CD1c-positive myeloid dendritic cell (primary cell): ENCODE results near the gene NSMCE4A.
"Not testable (repeated sequence)": the region's sequence is repeated elsewhere in the genome, so short reads cannot be mapped to it uniquely, and the experiment has no call there.

ENCODE experiments used
- DNase-seq: peaks from one replicate; pipeline ENCODE4 v3.0.0-alpha.2; 2016; ENCODE audit errors: extremely low spot score

NSMCE4A gene

GRCh38 chr10:121988361-121989324 is 13.6 kb upstream of the NSMCE4A start, which contains the start of gene TACC2:
Gene TACC2 (plus strand): TSS chr10:121989163. CDS start chr10:122021982, 32,819 bp downstream.
- DNase-seq = no peak

- DNase-seq = no peak
Measured at GRCh38 chr10:121984463-121984862, 9.4 kb upstream of the NSMCE4A start.

- no peak for DNase-seq
Measured at GRCh38 chr10:121983852-121984251, 8.8 kb upstream of the NSMCE4A start.

GRCh38 chr10:121981346-121981745 is 6.3 kb upstream of the NSMCE4A start:
- DNase-seq = no peak

- no peak for DNase-seq
Measured at GRCh38 chr10:121978511-121978910, 3.5 kb upstream of the NSMCE4A start.

- DNase-seq = no peak
Measured at GRCh38 chr10:121976607-121977006, 1.6 kb upstream of the NSMCE4A start.

- DNase-seq = no peak
Measured at GRCh38 chr10:121975295-121976086, 474 bp upstream of the NSMCE4A start.

GRCh38 chr10:121974019-121974534 is 940 bp downstream of the NSMCE4A start:
- no peak for DNase-seq

GRCh38 chr10:121969086-121969485 is 5.9 kb downstream of the NSMCE4A start:
- DNase-seq = not testable (repeated sequence)

GRCh38 chr10:121965996-121966395 is 9.0 kb downstream of the NSMCE4A start:
- no peak for DNase-seq

GRCh38 chr10:121961456-121961855 is 13.6 kb downstream of the NSMCE4A start:
- DNase-seq = no peak

GRCh38 chr10:121959671-121960070 is 15.3 kb downstream of the NSMCE4A start:
- no peak for DNase-seq

GRCh38 chr10:121956111-121957061 is 18.6 kb downstream of the NSMCE4A start:
- no peak for DNase-seq

GRCh38 chr10:121952226-121952625 is 22.8 kb downstream of the NSMCE4A start:
- DNase-seq = no peak

- no peak for DNase-seq
Measured at GRCh38 chr10:121949451-121949850, 25.6 kb downstream of the NSMCE4A start.

- DNase-seq = no peak
Measured at GRCh38 chr10:121949049-121949448, 26.0 kb downstream of the NSMCE4A start.

- DNase-seq = peak; percentile 33
Measured at GRCh38 chr10:121947343-121948330, 27.4 kb downstream of the NSMCE4A start.

- DNase-seq = peak; percentile 53
Measured at GRCh38 chr10:121942749-121943416, 32.1 kb downstream of the NSMCE4A start.

- no peak for DNase-seq
Measured at GRCh38 chr10:121941532-121941931, 33.5 kb downstream of the NSMCE4A start.
